Measurements from ENCODE around the gene TLE1. TPM values are rescaled to one million over a fixed set of nuclear protein-coding genes. Genes with fewer than 3 reads are reported as not detected.

Gene TLE1
- total RNA-seq, 1 donor from 2014 or later, result 70.1 TPM

- DNase-seq (ENCODE audit: low spot score), result peak; percentile 27
Observed at GRCh38 chr9:81549500-81550206, 139.7 kb downstream of the TLE1 start.

GRCh38 chr9:81548911-81549310 is 140.4 kb downstream of the TLE1 start:
- DNase-seq (ENCODE audit: low spot score), result no peak

DNA sequence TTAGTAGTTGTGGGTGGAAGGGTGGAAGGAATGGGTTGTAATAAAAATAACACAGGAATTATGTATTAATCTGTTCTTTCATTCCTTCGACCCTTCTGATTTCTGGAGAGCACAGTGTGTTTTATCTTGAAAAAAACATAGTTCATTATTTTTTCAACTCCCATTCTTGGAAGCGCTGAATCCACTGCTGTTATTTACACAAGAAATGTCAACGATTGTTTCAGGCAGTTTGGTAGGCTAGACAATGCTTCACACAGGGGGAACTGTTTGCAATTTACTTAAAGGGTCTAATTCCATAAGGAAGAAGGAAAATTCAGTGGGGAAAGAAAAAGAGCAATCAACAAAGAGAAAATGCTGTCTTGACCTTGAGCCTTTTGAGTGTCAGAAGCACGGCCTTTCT is 142.9 kb downstream of the TLE1 start:
- no peak for DNase-seq (ENCODE audit: low spot score)

- DNase-seq (ENCODE audit: low spot score), result no peak
Observed at GRCh38 chr9:81543695-81544094, 145.7 kb downstream of the TLE1 start.

DNA sequence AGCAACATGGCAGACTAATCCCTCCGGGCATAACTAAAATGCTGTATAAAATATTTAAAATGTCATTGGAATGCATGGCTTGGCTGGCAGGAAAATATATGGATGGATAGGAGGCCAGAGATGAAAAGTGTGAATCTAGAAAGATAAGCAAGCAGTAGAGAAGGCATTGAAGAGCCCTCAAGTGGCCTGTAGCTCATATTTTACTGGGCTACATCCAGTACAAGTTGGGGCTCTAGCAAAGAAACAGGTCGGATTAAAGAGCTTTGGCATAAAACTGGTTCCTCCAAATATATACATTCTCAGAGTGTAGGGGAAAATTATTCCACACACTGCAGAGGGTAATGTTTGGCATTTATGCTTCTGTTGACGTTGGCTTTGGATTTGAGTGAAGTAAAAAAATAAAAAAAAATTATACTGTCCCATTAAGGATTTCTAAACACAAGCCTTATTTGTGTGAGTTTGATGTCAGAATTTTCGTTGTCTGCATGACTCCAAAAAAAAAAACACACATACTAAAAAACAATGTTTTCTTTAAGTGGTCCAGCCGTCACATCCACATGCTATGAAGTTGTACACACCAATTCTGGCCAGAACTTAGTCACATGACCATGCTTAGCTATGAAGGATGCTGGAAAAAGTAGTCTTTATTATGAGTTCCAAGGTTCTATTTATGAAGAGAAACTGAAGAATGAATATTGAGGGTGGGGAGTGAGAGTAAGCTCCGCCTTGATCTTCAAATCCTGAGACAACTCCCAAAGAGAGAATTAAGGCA is 147.0 kb downstream of the TLE1 start:
- no peak for DNase-seq (ENCODE audit: low spot score)

- no peak for DNase-seq (ENCODE audit: low spot score)
Observed at GRCh38 chr9:81540142-81540710, 149.1 kb downstream of the TLE1 start.

DNA sequence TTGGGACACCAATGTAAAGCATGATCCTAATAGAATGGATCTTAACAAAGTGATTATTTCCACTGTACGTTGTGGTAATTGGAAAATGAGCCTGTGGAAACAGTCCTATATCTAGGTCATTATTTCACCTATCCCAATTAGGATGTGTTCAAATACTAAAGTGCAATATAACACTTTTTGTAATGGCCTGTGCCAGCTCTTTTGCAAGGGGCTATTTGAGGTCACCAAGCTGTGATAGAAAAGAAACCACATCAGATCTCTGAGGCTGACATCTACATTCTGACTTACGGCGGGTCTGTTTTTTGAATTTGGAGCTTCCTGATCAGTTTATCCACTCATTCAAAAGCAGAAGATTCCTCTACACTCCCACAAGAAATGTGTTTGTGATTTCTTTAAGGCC is 150.0 kb downstream of the TLE1 start:
- DNase-seq (ENCODE audit: low spot score), result no peak

DNA sequence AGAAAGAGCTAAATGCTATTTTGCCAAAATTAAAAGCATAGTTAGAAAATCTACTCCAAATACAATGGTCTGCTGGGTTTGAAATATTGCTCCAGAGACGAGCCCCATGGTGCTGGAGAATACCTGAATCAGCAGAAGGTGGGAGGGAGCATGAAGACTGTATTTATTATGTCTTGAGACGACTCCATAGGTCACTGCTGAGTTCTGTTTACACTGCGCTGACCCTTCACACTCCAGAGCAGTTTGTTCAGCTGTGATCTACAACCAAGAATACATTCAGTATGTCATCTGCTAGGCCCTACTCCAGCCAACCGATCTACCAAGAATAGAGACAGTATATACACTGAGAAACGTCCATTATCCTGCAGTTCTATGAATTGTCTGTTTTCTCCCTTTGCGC is 150.5 kb downstream of the TLE1 start:
- DNase-seq (ENCODE audit: low spot score), result no peak

- no peak for DNase-seq (ENCODE audit: low spot score)
Observed at GRCh38 chr9:81537964-81538363, 151.4 kb downstream of the TLE1 start.

DNA sequence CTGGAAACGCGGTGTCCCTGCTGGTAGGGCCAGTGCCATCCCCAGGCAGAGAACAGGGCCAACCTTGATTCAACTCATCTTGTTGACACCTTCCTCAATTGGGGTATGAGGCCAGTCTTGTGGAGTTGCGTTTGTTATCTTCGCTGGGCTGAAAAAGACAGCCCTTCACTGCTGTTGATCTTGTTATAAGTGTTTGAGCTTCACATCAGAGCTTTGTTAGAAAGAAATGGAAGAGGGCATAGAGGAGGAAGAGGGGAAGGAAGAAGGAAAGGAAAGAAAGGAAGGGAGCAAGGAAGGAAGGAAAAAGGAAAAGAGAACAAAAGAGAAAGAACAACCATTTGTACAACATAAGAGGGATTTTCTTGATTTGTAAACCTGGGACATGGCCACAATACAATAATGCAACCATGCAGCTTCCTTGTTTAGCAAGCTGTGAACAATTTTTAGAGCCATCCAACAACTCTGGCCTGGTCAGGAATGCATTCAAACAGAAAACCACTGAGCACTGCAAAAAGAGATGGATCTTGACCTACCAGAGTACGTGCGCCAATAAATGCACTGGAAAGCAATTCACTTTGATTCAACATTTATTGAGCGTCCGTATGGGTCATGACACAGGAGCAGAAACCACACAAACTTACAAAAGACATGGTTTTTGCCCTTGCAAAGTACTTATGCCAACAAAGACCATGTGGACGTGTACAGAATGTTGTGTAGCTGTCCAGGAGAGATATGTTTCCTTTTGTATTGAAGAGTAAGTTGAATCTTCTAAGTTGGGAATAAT is 152.9 kb downstream of the TLE1 start:
- DNase-seq (ENCODE audit: low spot score), result no peak

- DNase-seq (ENCODE audit: low spot score), result no peak
Observed at GRCh38 chr9:81535542-81536241, 153.7 kb downstream of the TLE1 start.

- no peak for DNase-seq (ENCODE audit: low spot score)
Observed at GRCh38 chr9:81534138-81534875, 155.0 kb downstream of the TLE1 start.

Other genes with a start within 250 kb of the TLE1 start
- not detected for gene SPATA31D4, start 238.9 kb upstream of the TLE1 start, total RNA-seq